ENCODE measurements around the gene GLO1.

The GLO1 gene

DNA sequence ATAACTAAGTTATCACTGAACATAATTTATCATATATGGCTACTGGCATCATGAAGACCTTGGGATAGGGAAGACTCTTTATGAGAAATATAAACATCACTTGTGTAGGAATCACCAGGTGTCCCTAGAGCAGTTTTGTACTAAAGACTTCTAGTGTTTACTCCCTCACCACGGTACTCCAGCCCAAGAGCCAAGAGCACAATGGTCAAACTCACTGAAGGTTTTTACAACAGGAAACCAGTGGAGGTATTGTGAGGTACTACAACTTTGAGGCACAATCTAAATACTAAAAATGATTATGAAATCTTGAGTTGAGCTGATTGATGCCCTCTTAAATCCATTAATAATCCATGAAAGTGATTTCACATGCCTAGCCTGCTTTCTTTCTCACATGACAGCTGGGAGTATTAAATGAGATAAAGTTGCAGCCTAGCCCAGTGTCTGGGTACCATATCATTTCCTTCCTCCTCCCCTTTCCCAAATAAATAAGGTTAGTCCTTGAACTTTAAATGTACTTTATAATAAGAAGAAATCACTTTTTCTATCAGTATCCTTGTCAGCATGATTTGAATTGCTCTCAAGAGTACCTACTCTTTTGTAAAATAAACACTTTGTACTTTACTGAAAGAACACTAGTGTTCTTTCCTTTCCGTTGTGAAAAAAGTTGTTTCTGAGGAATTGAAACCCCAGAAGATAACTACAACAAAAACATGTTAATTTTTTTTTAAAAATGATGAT is 26.5 kb downstream of the GLO1 start:
- FAIRE-seq (peak; percentile 26), DNase-seq (ENCODE audit: extremely low spot score, insufficient read length, low read depth) (no peak)

DNA sequence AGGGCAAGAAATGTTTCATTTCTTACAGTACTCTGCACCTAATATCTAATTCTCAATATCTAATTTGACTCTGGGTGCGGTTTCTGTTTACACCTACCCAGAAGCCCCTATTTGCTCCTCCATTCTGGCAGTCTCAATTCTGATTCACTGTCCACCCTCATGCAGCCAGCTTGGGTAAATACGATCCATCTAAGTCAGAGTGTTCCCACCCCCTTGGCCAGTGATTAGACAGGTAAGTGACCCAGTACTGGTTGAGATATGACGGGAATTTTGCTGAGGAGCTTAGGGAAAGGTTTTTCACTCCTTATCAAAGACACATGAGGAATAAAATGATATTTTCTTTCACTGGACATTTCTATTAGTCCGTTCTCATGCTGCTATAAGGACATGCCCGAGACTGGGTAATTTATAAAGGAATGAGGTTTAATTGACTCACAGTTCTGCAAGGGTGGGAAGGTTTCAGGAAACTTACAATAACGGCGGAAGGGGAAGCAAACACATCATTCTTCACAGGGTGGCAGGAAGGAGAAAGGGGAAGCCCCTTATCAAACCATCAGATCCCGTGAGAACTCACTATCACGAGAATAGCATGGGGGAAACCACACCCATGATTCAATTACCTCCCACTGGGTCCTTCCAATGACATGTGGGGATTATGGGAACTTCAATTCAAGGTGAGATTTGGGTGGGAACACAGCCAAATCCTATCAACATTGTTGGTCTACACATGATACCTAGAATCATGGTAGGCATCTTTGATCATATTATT is 29.4 kb downstream of the GLO1 start:
- FAIRE-seq: peak; percentile 83
- DNase-seq (ENCODE audit: extremely low spot score, insufficient read length, low read depth): no peak

DNA sequence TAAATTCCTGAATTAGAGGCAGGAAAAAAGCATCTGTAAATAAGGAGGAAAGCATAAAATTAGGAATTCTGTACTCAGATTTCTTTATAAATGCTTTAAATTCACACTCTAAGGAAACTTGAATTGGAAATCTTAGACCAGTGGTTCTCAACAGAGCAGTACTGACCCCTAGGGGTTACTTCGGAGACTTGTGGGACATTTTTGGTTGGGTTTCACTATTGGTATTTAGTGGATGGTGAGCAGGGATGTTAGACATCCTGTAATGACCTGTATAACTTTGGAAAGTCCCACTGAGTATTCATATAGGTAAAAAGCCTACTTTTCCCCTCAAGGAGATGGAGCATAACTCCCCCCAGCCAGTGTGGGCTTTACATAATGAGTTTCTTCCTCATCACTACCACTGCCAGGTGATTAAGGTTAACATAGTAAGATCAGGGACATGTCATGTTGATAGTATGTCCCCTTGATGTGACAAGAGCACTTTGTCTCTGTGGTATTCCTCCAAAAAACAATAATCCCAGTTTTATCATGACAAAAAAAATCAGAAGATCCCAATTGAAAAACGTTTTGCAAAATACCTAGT is 31.0 kb downstream of the GLO1 start:
- DNase-seq (ENCODE audit: extremely low spot score, insufficient read length, low read depth): peak; percentile 38

DNA sequence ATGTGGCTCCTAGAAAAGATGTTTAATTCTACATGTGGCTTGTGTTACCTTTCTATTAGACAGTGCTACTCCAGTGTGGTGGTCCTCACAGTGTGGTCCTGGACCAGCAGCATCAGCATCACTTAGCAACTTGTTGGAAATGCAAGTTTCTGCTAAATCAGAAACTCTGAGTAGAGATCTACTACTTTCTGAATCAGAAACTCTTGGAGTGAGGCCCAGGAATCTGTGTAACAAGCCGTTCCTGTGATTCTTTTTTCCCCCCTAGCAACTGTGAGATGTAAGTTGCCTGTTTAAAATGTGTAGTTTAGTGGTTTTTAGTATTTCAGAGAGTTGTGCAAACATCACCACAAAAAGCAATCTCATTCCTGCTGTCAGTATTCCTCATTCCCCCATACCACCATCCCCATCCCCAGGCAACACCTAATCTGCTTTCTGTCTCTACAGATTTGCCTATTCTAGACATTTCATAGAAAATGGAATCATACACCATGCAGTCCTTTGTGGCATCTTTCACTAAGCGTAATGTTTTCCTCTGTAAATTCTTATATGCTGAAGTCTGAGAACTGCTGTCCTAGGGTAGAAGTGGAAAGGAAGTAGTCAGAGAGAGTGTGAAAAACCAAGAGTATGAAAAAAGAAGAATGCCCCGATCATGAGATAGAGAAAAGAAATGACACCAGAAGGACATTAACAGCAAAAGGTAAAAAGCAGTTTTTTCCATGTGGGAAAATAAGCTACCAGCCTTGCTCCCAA is 44.4 kb downstream of the GLO1 start:
- no peak for DNase-seq (ENCODE audit: extremely low spot score, insufficient read length, low read depth)
- no peak for FAIRE-seq

More for the DNA sequence above, 31.0 kb downstream of the GLO1 start:
- FAIRE-seq: peak; percentile 89

DNA sequence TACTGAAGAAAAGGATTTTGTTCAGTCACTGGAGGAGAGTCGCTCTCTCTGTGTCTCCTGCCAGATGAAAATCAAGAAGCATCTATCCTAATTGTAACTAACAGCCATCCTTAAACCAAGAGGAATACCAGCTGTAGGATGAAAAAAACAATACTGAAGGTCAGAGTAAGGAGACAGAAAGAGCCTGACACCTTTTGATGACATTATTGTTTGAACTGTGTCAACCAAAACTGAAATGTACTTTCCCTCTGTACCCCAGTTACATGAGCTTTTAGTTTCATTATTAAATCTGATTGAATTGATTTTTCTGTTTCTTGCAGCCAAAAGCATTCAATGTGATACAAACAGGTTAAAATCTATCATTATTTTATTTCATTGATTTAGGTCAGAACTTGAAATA is 46.0 kb downstream of the GLO1 start:
- no peak for FAIRE-seq

DNA sequence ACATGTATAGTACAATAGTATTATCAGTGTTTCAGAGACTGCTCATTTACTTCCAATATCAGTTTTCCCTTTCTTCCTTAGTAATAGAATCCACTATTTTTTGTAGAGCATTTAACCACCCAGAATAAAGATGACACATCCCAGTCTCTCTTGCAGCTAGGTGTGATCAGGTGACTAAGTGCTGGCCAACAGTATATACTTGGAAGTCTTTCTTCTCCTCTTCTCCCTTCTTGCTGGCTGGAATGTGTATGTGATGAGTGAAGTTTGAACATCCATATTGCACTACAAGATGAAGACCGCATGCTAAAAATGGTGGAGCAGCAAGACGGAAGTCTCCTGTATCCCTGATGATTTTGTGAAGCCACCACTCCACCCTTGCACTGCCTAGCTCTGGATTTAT is 48.7 kb downstream of the GLO1 start:
- FAIRE-seq (no peak), DNase-seq (ENCODE audit: extremely low spot score, insufficient read length, low read depth) (no peak)

More for the DNA sequence above, 46.0 kb downstream of the GLO1 start:
- no peak for DNase-seq (ENCODE audit: extremely low spot score, insufficient read length, low read depth)

DNA sequence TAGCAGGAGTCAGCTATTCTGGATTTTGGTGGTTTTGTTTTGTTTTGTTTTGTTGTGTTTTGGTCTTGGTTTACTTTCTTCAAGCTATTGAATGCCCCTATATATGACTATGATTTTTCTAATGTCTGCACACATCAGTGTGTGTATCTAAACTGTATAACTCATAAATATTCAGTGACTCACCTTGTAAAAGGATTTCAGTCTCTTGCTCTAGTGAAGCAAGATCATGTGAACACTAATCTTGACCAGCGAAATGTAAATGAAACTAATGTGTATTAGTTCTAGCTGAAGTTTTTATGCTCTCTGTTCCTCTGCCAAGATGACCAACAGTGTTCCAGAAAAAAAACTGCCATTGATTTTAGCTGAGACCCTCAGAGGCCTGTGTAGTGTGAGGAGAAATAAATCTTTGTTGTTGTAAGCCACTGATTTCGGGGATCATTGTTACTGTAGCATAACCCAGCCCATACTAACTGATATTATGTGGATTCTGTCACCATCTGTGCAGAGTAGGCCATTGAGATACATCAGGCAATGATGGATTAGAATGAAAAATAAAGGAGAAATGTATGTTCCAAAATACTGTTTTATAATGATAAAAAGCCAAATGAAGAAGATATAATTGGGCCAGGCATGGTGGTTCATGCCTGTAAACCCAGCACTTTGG is 51.7 kb downstream of the GLO1 start:
- FAIRE-seq: no peak
- no peak for DNase-seq (ENCODE audit: extremely low spot score, insufficient read length, low read depth)

DNA sequence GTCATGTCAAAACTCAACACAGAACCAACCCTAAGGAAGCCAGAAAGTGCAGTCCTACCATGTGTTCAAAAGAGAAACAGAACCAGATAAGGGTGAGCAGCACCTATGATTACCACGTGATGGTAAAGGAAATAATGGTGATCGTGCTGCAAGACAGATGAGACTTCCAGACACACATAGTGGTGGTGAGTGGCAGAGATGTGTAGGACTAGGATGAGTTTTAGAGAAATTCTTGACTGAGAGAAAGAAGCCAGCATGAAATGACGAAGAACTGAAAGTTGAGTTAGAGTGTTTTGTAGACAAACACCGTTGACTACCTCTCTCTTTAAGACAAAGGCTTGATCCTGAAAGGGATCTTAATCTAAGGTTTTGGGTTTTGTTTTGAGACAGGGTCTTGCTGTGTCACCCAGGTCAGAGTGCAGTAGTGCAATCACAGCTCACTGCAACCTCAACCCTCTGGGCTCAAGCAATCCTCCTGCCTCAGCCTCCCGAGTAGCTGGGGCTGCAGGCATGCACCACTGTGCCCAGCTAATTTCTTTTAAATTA is 52.7 kb downstream of the GLO1 start:
- FAIRE-seq: no peak

DNA sequence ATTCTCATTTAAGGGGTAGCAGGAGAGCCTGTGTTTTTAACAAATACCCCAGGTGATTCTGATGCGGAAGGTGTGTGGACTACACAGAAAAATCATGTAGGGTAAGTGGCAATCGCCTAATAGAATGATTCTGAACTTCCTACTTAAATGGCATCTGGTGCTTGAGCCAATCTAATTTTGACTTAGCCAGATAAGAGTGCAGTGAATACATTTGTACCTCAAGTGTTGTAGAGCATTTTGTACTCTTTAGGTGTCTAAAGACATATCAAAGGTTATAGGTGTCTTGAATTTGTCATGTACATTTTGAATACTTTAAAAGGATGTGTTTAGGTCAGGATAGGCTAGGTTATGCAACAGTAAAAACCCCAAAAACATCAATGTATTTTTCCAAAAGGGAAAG is 53.2 kb downstream of the GLO1 start:
- FAIRE-seq (no peak), DNase-seq (ENCODE audit: extremely low spot score, insufficient read length, low read depth) (no peak)

More for the DNA sequence above, 52.7 kb downstream of the GLO1 start:
- DNase-seq (ENCODE audit: extremely low spot score, insufficient read length, low read depth): no peak

DNA sequence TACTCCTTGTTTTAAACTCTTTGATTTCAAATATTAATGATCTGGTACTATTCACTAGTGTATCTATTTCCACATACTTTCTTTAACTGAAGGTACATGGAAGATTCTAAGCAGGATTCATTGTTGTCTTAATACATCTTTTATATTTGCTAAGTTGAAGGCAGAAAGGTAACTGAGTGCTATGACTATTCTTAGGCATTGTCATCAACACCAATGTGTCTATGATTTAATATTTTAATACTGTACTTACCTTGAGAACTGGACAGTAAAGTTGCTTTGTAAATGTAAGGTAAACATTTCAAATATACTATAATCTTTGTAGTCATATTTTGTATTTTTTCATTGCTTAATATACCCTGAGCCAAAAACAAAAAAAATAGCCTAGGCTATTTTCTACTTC is 54.3 kb downstream of the GLO1 start:
- no peak for DNase-seq (ENCODE audit: extremely low spot score, insufficient read length, low read depth)
- no peak for FAIRE-seq

DNA sequence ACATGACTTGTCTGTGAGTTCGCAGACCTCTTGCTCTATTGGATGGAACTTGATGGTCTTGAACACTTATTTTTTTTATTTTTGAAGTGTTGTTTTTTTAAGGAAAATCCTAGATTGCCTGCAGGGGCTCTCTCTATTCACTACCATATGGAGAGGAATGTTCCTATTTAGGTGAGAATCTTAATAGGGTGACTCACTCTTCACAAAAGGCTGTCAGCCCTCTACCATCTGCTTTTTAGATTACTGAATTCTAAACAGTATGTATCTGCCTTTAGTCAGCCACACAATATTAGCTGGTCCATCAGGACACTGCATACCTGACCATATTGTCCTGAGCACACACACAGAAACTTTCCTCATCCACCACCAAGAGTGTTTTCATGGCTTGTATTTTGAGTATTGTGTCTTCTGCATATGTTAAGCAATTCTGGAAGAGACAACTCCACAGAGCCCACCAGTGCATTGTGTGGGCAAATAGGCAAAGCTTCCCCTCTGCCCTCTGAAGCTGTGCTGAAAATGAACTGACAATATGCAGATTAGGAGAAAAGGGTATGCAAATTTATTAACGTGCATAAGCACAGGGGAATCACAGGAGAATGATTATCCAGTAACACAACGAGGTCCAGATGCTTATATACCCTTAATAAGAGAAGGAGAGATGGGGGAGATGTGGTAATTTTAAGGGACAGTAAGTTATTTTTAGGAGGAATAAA is 56.6 kb downstream of the GLO1 start:
- FAIRE-seq (no peak), DNase-seq (ENCODE audit: extremely low spot score, insufficient read length, low read depth) (no peak)

DNA sequence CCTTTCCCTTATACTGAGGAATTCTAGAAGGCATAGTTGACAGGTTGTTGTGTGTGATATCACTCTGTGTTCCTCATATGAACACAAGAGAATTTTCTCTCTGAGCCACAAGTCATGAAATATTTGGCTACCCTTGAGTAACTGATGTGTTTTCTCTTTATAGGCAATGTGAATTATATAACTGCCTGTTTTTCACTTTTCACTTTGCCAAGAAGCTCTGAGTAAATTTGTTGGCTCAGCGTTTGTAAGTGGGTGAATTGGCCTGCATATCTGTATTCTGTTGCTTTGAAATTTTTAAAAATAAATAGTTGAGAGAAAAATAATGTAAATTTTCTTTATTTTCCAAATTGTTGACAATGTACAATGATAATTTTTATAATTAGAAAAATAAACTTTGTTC is 58.0 kb downstream of the GLO1 start:
- FAIRE-seq (no peak), DNase-seq (ENCODE audit: extremely low spot score, insufficient read length, low read depth) (no peak)

DNA sequence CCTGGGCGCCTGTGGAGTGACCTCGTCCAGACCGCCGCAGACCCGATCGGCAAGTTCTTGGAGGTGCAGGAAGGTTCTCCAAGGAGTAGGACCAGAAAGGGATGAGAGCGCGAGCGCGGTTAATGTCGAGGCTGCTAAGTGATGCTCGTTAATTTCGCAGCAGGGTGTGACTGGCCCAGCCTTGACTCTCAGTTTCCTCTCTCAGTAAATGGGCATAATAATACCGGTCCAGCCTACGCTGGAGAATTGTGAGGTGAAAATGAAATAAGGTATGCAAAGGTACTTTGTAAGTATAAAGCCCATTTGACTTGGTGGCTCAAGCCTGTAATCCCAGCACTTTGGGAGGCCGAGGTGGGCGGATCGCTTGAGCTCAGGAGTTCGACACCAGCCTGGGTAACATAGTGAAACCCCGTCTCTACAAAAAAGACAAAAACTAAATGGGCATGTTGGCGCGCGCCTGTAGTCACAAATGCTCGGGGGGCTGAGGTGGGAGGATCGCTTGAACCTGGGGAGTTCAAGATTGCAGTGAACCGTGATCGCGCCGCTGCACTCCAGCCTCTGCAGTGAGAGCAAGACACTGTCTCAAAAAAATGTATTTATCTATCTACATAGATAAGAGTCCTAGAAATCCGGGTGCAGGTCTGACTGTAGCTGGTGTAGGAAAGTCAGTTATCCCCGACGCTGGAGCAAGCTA is 62.6 kb downstream of the GLO1 start:
- FAIRE-seq (peak; percentile 64), DNase-seq (ENCODE audit: extremely low spot score, insufficient read length, low read depth) (no peak)

DNA sequence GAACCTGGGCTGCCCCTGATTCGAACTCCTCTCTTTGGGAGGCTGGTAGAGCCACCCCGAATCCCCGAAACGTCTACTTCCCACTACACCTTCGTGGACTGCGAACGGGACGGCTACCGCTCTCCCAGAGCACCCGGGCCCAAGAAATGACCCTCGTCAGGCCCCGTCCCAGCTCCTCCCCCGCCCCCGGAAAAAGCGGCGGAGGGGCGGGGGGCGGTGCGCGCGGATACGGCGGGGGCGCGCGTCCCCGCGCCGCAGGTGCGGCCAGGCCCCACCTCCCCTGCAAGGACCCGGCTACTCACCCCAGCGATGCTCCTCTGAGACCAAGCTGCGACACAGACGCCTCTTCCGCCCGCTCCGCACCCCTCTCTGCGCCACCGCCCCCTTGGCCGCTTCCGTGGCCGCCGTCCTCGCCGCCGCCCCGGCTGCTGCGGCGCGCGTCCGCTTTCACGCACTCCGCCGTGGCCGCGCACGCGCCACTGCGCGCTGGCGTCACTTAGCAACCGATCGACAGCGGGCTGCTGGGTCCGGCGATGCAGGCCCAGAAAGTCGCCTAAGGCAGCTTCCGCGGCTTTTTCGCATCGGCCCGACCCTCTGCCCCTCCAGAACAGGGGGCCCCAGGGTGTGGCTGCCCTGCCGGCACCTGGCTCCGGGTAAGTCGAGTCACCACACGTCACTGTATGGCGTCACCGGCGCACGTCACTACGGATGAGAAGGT is 63.3 kb downstream of the GLO1 start, which contains the start of gene BTBD9:
Gene BTBD9 (minus strand): TSS at position 432 of the 718 bp plus-strand sequence.
- peak; percentile 70 for DNase-seq (ENCODE audit: extremely low spot score, insufficient read length, low read depth)
- FAIRE-seq: peak; percentile 73

DNA sequence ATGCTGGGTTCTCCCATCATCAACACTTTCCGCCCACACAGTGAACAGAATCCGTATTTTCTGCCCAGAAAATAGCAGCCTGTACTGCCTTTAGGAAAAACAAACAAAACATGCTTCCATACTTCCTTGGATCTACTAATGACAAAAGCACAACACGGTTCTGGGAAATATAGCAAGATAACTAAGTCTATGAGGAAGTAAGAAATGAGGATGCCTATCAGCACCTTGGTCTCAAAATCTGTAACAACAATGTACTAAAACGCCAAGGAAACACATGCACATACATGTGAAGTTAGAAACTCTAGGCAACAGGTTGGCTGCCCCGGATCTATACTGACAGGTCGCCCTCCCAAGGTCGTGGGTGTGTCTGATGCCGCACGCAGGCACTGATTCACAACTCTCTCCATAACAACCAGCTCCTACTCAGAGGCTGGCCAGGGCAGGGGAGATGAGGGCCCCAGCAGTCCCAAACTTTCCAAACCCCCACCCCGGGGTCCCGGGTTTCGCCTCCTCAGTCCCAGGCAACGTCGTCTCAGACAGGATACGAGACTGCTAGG is 63.9 kb downstream of the GLO1 start:
- FAIRE-seq (peak; percentile 49), DNase-seq (ENCODE audit: extremely low spot score, insufficient read length, low read depth) (peak; percentile 2)

DNA sequence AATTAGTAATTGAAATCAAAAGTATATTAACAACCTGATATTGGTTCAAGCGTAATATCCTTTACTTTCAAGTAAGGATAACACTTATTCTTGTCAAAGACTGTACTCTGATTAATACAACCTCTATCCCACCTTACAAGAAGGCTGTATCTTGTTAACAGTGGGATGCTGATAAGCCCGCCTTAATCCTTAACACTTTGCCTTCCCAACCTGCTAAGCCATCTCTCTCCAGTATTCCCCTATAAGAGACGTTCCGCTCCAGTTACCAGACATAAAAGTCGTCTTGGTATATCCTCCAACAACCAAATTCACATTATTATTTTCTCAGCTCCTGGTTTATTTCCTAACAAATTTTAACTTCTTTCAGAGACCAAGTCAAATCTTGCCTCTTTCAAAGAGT is 65.2 kb downstream of the GLO1 start:
- no peak for DNase-seq (ENCODE audit: extremely low spot score, insufficient read length, low read depth)
- no peak for FAIRE-seq

DNA sequence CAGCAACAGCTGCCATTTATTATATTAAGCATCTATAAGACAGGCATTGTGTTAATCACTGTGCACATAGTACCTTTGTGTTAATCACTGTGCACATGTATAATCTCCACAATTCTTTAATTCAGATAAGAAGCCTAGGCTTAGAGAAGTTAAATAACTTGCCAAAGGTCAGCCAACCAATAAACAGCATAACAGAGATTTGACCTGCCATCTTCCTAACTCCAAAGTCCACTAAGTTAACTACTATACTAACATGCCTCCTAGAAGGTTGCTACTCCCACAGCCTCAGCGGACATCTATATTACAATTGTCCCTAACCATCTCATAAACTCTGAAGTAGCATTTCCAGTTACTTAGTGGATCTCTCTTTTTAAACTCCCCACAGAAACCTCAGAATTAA is 66.9 kb downstream of the GLO1 start:
- FAIRE-seq (no peak), DNase-seq (ENCODE audit: extremely low spot score, insufficient read length, low read depth) (no peak)

Data from GM18507 (cell line).